ENCODE measurements around the gene ABHD16B. TPM values are rescaled to one million over a fixed set of nuclear protein-coding genes. Genes with fewer than 3 reads are reported as not detected.

ABHD16B gene
- polyA plus RNA-seq, 1 donor (not counting 4 experiments of a cell fraction or from before 2014, with no cell fraction given), result not detected

DNA sequence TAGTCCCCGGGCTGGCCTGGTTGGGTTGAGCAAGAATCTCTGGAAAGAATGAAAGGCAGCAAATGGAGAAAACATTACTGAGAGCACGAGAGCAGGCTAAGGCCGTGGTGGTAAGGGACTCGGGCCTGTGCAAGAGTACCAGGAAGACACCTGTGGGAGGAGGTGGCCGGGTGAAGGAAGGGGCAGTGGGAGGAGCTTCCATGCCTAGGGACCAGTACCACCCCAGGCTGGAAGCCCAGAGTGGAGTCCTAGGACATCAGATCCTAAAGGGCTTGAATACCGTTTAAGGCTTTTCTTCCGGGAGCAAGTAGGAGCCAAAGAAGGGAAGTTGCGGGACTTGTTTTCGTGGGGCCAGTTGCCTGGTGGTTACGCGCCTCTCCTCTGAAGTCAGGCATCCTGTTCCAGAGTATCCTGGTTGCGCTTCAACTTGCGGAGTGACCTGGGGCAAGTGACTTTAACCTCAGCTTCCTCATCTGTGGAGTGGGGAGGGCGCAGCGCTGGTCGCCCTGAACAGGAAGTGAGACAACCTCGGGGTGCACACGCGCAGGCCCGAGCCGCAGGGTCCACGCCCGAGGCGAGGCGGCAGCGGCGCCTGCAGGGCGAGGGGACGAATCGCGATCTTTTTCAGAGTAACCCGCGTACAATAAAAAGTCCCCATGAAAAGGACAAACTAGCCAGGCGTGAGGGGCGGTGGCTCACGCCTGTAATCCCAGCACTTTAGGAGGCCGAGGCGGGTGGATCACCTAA lies 2.7 kb downstream of the ABHD16B start:
- no peaks in the 10 kb centered on the region for H3K9me3 ChIP-seq (ENCODE audit: control insufficient read depth, low read depth, low read length)
- H3K9me1 ChIP-seq (ENCODE audit: control insufficient read depth, extremely low read depth, insufficient read depth, low read length), result no peaks in the 10 kb centered on the region
- no peak for TF ChIP-seq EZH2 (IDR thresholded peaks at IDR 0.05; ENCODE audit: low read length)
- TF ChIP-seq, protein P1, sequence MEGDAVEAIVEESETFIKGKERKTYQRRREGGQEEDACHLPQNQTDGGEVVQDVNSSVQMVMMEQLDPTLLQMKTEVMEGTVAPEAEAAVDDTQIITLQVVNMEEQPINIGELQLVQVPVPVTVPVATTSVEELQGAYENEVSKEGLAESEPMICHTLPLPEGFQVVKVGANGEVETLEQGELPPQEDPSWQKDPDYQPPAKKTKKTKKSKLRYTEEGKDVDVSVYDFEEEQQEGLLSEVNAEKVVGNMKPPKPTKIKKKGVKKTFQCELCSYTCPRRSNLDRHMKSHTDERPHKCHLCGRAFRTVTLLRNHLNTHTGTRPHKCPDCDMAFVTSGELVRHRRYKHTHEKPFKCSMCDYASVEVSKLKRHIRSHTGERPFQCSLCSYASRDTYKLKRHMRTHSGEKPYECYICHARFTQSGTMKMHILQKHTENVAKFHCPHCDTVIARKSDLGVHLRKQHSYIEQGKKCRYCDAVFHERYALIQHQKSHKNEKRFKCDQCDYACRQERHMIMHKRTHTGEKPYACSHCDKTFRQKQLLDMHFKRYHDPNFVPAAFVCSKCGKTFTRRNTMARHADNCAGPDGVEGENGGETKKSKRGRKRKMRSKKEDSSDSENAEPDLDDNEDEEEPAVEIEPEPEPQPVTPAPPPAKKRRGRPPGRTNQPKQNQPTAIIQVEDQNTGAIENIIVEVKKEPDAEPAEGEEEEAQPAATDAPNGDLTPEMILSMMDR (optimal IDR thresholded peaks at IDR 0.05 in 1 of 3, IDR thresholded peaks at IDR 0.05 in 1 of 3, conservative IDR thresholded peaks at IDR 0.05 in 1 of 3; ENCODE audit: extremely low read depth in 1 of 3, insufficient read depth in 2 of 3, low read length in 3 of 3), result peak; percentile 14 to 75 (median 27)
- peaks cover 53% of the 10 kb centered on the region for H3K79me2 ChIP-seq (ENCODE audit: control insufficient read depth, insufficient read depth, low read length)
- H3K4me2 ChIP-seq (ENCODE audit: control insufficient read depth, extremely low read depth, insufficient read depth, low read depth, low read length), result peak overlapping the region; percentile 87
- peak overlapping the region; percentile 78 for H3K27ac ChIP-seq (ENCODE audit: control insufficient read depth, insufficient read depth, low read length)
- H3K9ac ChIP-seq (ENCODE audit: control insufficient read depth, extremely low read depth, insufficient read depth, low read length), result peak overlapping the region; percentile 99
- FAIRE-seq (no peak), DNase-seq (ENCODE audit: low read depth, low spot score) (peak; percentile 35)
- peaks cover 13 to 26% of the 10 kb centered on the region in 2 experiments for H3K36me3 ChIP-seq (ENCODE audit: control insufficient read depth in 2 of 2, extremely low read depth in 1 of 2, insufficient read depth in 2 of 2, low read length in 2 of 2)
- H3K27me3 ChIP-seq (ENCODE audit: control insufficient read depth, extremely low read depth, insufficient read depth, low read length), result no peaks in the 10 kb centered on the region
- peak overlapping the region; percentile 72 to 92 (median 90) for H3K4me3 ChIP-seq (ENCODE audit: control insufficient read depth in 2 of 3, extremely low read depth in 1 of 3, insufficient read depth in 2 of 3, low read depth in 1 of 3, low read length in 3 of 3)
- peaks cover 13% of the 10 kb centered on the region for H3K4me1 ChIP-seq (ENCODE audit: control insufficient read depth, extremely low read depth, insufficient read depth, low read length)
- peak overlapping the region; percentile 47 for H2AFZ ChIP-seq (ENCODE audit: control insufficient read depth, low read length)
- dilution Hi-C loops (cut with MboI; ENCODE audit: extremely low pct_ligation_motif_present, low sequenced_read_pairs), result no loop called here
- H4K20me1 ChIP-seq (ENCODE audit: control insufficient read depth, extremely low read depth, insufficient read depth, low read length), result peaks cover 3% of the 10 kb centered on the region

DNA sequence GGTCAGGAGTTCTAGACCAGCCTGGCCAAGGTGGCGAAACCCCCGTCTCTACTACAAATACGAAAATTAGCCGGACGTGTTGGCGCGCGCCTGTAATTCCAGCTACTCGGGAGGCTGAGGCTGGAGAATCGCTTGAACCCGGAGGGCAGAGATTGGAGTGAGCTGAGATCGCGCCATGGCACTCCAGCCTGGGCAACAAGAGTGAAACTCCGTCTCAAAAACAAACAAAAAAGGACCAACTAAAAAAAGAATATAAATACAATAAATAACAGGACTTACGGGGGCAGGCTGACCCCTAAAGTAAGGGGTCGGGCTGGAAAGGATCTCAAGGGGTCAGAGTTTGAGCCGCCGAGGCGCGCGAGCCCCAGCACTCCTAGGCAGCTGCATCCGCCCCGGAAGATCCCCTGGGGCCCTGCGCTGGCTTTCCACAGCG lies 3.3 kb downstream of the ABHD16B start:
- peaks cover 19 to 32% of the 10 kb centered on the region in 2 experiments for H3K36me3 ChIP-seq (ENCODE audit: control insufficient read depth in 2 of 2, extremely low read depth in 1 of 2, insufficient read depth in 2 of 2, low read length in 2 of 2)
- DNase-seq (ENCODE audit: low read depth, low spot score) (no peak), FAIRE-seq (no peak)
- peaks cover 59% of the 10 kb centered on the region for H3K79me2 ChIP-seq (ENCODE audit: control insufficient read depth, insufficient read depth, low read length)
- no peaks in the 10 kb centered on the region for H3K27me3 ChIP-seq (ENCODE audit: control insufficient read depth, extremely low read depth, insufficient read depth, low read length)
- H3K9me1 ChIP-seq (ENCODE audit: control insufficient read depth, extremely low read depth, insufficient read depth, low read length), result no peaks in the 10 kb centered on the region
- H4K20me1 ChIP-seq (ENCODE audit: control insufficient read depth, extremely low read depth, insufficient read depth, low read length), result peaks cover 3% of the 10 kb centered on the region
- no peak for TF ChIP-seq EZH2 (IDR thresholded peaks at IDR 0.05; ENCODE audit: low read length)
- TF ChIP-seq, protein P1 (optimal IDR thresholded peaks at IDR 0.05 in 1 of 3, IDR thresholded peaks at IDR 0.05 in 1 of 3, conservative IDR thresholded peaks at IDR 0.05 in 1 of 3; ENCODE audit: extremely low read depth in 1 of 3, insufficient read depth in 2 of 3, low read length in 3 of 3), result no peak
- H3K4me3 ChIP-seq (ENCODE audit: control insufficient read depth in 2 of 3, extremely low read depth in 1 of 3, insufficient read depth in 2 of 3, low read depth in 1 of 3, low read length in 3 of 3), result peak overlapping the region; percentile 72 to 92 (median 90)
- peak overlapping the region; percentile 87 for H3K4me2 ChIP-seq (ENCODE audit: control insufficient read depth, extremely low read depth, insufficient read depth, low read depth, low read length)
- H3K27ac ChIP-seq (ENCODE audit: control insufficient read depth, insufficient read depth, low read length), result peak overlapping the region; percentile 78
- H2AFZ ChIP-seq (ENCODE audit: control insufficient read depth, low read length), result no peak overlapping the region
- dilution Hi-C loops (cut with MboI; ENCODE audit: extremely low pct_ligation_motif_present, low sequenced_read_pairs), result no loop called here
- H3K4me1 ChIP-seq (ENCODE audit: control insufficient read depth, extremely low read depth, insufficient read depth, low read length), result peaks cover 13% of the 10 kb centered on the region
- H3K9me3 ChIP-seq (ENCODE audit: control insufficient read depth, low read depth, low read length), result no peaks in the 10 kb centered on the region
- peak overlapping the region; percentile 99 for H3K9ac ChIP-seq (ENCODE audit: control insufficient read depth, extremely low read depth, insufficient read depth, low read length)

Data from keratinocyte (primary cell).